ENCODE measurements around the gene TBK1.
"Not testable (repeated sequence)": the region's sequence is repeated elsewhere in the genome, so short reads cannot be mapped to it uniquely, and the experiment has no call there.

TBK1 gene

GRCh38 chr12:64497903-64498302, 46.0 kb downstream of the TBK1 start:
- no peak for DNase-seq

GRCh38 chr12:64500394-64500793, 48.5 kb downstream of the TBK1 start:
- DNase-seq: no peak

- no peak for DNase-seq
Measured at GRCh38 chr12:64501486-64501885, 49.6 kb downstream of the TBK1 start.

GRCh38 chr12:64506955-64507354, 55.0 kb downstream of the TBK1 start:
- no peak for DNase-seq

- DNase-seq: no peak
Measured at GRCh38 chr12:64510667-64511066, 58.7 kb downstream of the TBK1 start.

- no peak for DNase-seq
Measured at GRCh38 chr12:64518396-64518795, 66.5 kb downstream of the TBK1 start.

- DNase-seq: no peak
Measured at GRCh38 chr12:64521833-64522232, 69.9 kb downstream of the TBK1 start.

- DNase-seq: no peak
Measured at GRCh38 chr12:64522316-64522715, 70.4 kb downstream of the TBK1 start.

GRCh38 chr12:64522807-64523206, 70.9 kb downstream of the TBK1 start:
- DNase-seq: no peak

GRCh38 chr12:64523565-64524444, 71.9 kb downstream of the TBK1 start:
- not testable (repeated sequence) for DNase-seq

- no peak for DNase-seq
Measured at GRCh38 chr12:64525461-64526160, 73.7 kb downstream of the TBK1 start.

GRCh38 chr12:64526859-64527258, 74.9 kb downstream of the TBK1 start:
- no peak for DNase-seq

- DNase-seq: no peak
Measured at GRCh38 chr12:64528616-64529015, 76.7 kb downstream of the TBK1 start.

GRCh38 chr12:64530566-64530965, 78.6 kb downstream of the TBK1 start:
- no peak for DNase-seq

- no peak for DNase-seq
Measured at GRCh38 chr12:64531665-64532334, 79.9 kb downstream of the TBK1 start.

GRCh38 chr12:64532734-64533351, 80.9 kb downstream of the TBK1 start:
- no peak for DNase-seq

GRCh38 chr12:64534672-64535199, 82.8 kb downstream of the TBK1 start:
- no peak for DNase-seq

GRCh38 chr12:64538121-64538520, 86.2 kb downstream of the TBK1 start:
- no peak for DNase-seq

GRCh38 chr12:64542409-64543047, 90.6 kb downstream of the TBK1 start:
- not testable (repeated sequence) for DNase-seq

- no peak for DNase-seq
Measured at GRCh38 chr12:64544371-64545080, 92.6 kb downstream of the TBK1 start.

GRCh38 chr12:64545081-64545382, 93.1 kb downstream of the TBK1 start:
- no peak for DNase-seq

GRCh38 chr12:64549108-64549507, 97.2 kb downstream of the TBK1 start:
- DNase-seq: no peak
